Ureter (tissue), 1 donor: Measurements from ENCODE around the gene LMLN. TPM values are rescaled to one million over a fixed set of nuclear protein-coding genes. Genes with fewer than 3 reads are reported as not detected.
"Not testable (repeated sequence)": the region's sequence is repeated elsewhere in the genome, so short reads cannot be mapped to it uniquely, and the experiment has no call there.

ENCODE experiments used
- DNase-seq: peaks from one replicate; pipeline ENCODE4 v3.0.0-alpha.2; 2020; ENCODE audit warnings: low spot score
- total RNA-seq: library from RNA; stranded (reverse); gene quantifications from one replicate; pipeline ENCODE4 v1.2.4, GENCODE V29; 2023
- donor health status: DM: yes; HTN: yes; CAD: no.

The LMLN gene
- total RNA-seq, 1 donor from 2014 or later, result 11.2 TPM

- peak; percentile 42 for DNase-seq
Measured at GRCh38 chr3:198079771-198080520, 119.9 kb downstream of the LMLN start.

- DNase-seq, result peak; percentile 55
Measured at GRCh38 chr3:198080521-198081384, 120.7 kb downstream of the LMLN start.

- DNase-seq, result no peak
Measured at GRCh38 chr3:198081421-198081844, 121.4 kb downstream of the LMLN start.

GRCh38 chr3:198082226-198082625 is 122.2 kb downstream of the LMLN start:
- not testable (repeated sequence) for DNase-seq

GRCh38 chr3:198088421-198088955 is 128.5 kb downstream of the LMLN start:
- no peak for DNase-seq

GRCh38 chr3:198090795-198091332 is 130.8 kb downstream of the LMLN start:
- no peak for DNase-seq

- no peak for DNase-seq
Measured at GRCh38 chr3:198092276-198092675, 132.3 kb downstream of the LMLN start.

GRCh38 chr3:198093112-198093679 is 133.2 kb downstream of the LMLN start:
- no peak for DNase-seq

Other genes with a start within 250 kb of the LMLN start
- gene RUBCN, start 223.3 kb upstream of the LMLN start, total RNA-seq, result 24.5 TPM
- gene FYTTD1, start 210.3 kb upstream of the LMLN start, total RNA-seq, result 47.9 TPM
- 82.9 TPM for gene LRCH3, start 169.0 kb upstream of the LMLN start, total RNA-seq
- gene RPL35A, start 10.0 kb upstream of the LMLN start, total RNA-seq, result 1,104 TPM